IMR-90 (cell line): ENCODE results near the gene LRCH4. TPM values are rescaled to one million over a fixed set of nuclear protein-coding genes. Genes with fewer than 3 reads are reported as not detected.

Experiments used
- ATAC-seq: fragments of 200-7000 bp; cut with Tn5 transposase; 2 replicates; pipeline ENCODE4 v1.9.1; 2020; ENCODE audit warnings: low read depth, mild to moderate bottlenecking, moderate library complexity
- BruUV-seq: library from RNA; stranded (reverse); fragments of 400-500 nt; replicated peaks from 2 replicates; lab custom pipeline; 2021; lab: Mats Ljungman, UMichigan
- CTCF ChIA-PET: fragments of 300-600 bp; formaldehyde crosslinking; extraction: SDS; loops from one replicate; lab custom pipeline; 2021; ENCODE audit warnings: antibody characterized with exemption; lab: Yijun Ruan, JAX
- POLR2A ChIA-PET: fragments of 300-600 bp; sonication (Branson Sonifier 250); formaldehyde crosslinking; loops from one replicate; lab custom pipeline; 2022; ENCODE audit warnings: antibody characterized with exemption; ENCODE audit not compliant: unreplicated experiment; lab: Charles Lee
- DNase-seq: peaks from one replicate; pipeline ENCODE4 v3.0.0; 2013
- H2AFZ ChIP-seq: replicated peaks from 2 replicates; pipeline ENCODE3; 2013; ENCODE audit warnings: low read length, mild to moderate bottlenecking; ENCODE audit not compliant: poor library complexity
- H2AK5ac ChIP-seq: 2 replicates; pipeline ENCODE4 v1.6.1; 2013; ENCODE audit warnings: low read depth, low read length, inconsistent platforms
- H2AK9ac ChIP-seq: replicated peaks from 2 replicates; pipeline ENCODE3; 2013; ENCODE audit warnings: mild to moderate bottlenecking, low read depth, low read length, moderate library complexity; ENCODE audit not compliant: poor library complexity
- H2BK120ac ChIP-seq: 2 replicates; pipeline ENCODE4 v1.6.1; 2013; ENCODE audit warnings: low read depth, low read length, inconsistent platforms
- H2BK15ac ChIP-seq: 3 replicates; pipeline ENCODE4 v1.6.1; 2013; ENCODE audit warnings: low read depth, low read length, inconsistent platforms
- H2BK20ac ChIP-seq: 2 replicates; pipeline ENCODE4 v1.6.1; 2013; ENCODE audit warnings: low read depth, mild to moderate bottlenecking, inconsistent platforms, low read length, moderate library complexity
- H2BK5ac ChIP-seq: 2 replicates; pipeline ENCODE4 v1.6.1; 2013; ENCODE audit warnings: mild to moderate bottlenecking, low read depth, low read length, inconsistent platforms; ENCODE audit not compliant: poor library complexity, severe bottlenecking
- H3K14ac ChIP-seq: replicated peaks from 2 replicates; pipeline ENCODE4 v1.6.1; 2013; ENCODE audit warnings: low read depth, low read length, inconsistent platforms
- H3K18ac ChIP-seq: 2 replicates; pipeline ENCODE4 v1.6.1; 2013; ENCODE audit warnings: low read depth, low read length, control low read depth
- H3K23ac ChIP-seq: 2 replicates; pipeline ENCODE4 v1.6.1; 2013; ENCODE audit warnings: low read depth, low read length, inconsistent platforms
- H3K27ac ChIP-seq: 2 replicates; pipeline ENCODE4 v1.5.1; 2013; ENCODE audit warnings: mild to moderate bottlenecking, control low read depth, low read length; ENCODE audit not compliant: insufficient read depth
- H3K27me3 ChIP-seq: 2 replicates; pipeline ENCODE4 v1.6.1; 2013; ENCODE audit warnings: low read length; ENCODE audit not compliant: control insufficient read depth, insufficient read depth
- H3K36me3 ChIP-seq: 2 replicates; pipeline ENCODE4 v1.6.1; 2013; ENCODE audit warnings: low read length, mixed read lengths; ENCODE audit not compliant: control insufficient read depth, insufficient read depth
- H3K4ac ChIP-seq: 2 replicates; pipeline ENCODE4 v1.6.1; 2013; ENCODE audit warnings: low read depth, low read length, inconsistent platforms
- H3K4me1 ChIP-seq: 2 replicates; pipeline ENCODE4 v1.6.1; 2013; ENCODE audit warnings: low read length, mixed read lengths; ENCODE audit not compliant: control insufficient read depth, insufficient read depth
- H3K4me2 ChIP-seq: 2 replicates; pipeline ENCODE4 v1.6.1; 2013; ENCODE audit warnings: low read depth, mild to moderate bottlenecking, control low read depth, low read length, moderate library complexity
- H3K4me3 ChIP-seq: 2 replicates; pipeline ENCODE4 v1.5.1; 2013; ENCODE audit warnings: low read depth, mild to moderate bottlenecking, control low read depth, low read length, moderate library complexity; ENCODE audit not compliant: insufficient read depth
- H3K56ac ChIP-seq: 2 replicates; pipeline ENCODE4 v1.6.1; 2013; ENCODE audit warnings: low read length, inconsistent platforms; ENCODE audit not compliant: insufficient read depth; ENCODE audit errors: extremely low read depth
- H3K79me1 ChIP-seq, 2 experiments: 2 replicates each; pipeline ENCODE4 v1.6.1; 2013; ENCODE audit warnings: low read length in 2 of 2, inconsistent platforms in 1 of 2, low read depth in 1 of 2
- H3K9ac ChIP-seq: 2 replicates; pipeline ENCODE4 v1.6.1; 2013; ENCODE audit warnings: low read depth, low read length, control low read depth
- H3K9me1 ChIP-seq: 2 replicates; pipeline ENCODE4 v1.6.1; 2013; ENCODE audit warnings: low read length, inconsistent platforms; ENCODE audit not compliant: insufficient read depth
- H3K9me3 ChIP-seq: 2 replicates; pipeline ENCODE4 v1.6.1; 2013; ENCODE audit warnings: low read length; ENCODE audit not compliant: control insufficient read depth, insufficient read depth
- H4K20me1 ChIP-seq: 2 replicates; pipeline ENCODE4 v1.6.1; 2013; ENCODE audit warnings: low read length, inconsistent platforms; ENCODE audit not compliant: insufficient read depth
- H4K5ac ChIP-seq: 2 replicates; pipeline ENCODE4 v1.6.1; 2013; ENCODE audit warnings: mild to moderate bottlenecking, low read depth, low read length, control low read depth
- H4K8ac ChIP-seq, 2 experiments: 2 replicates each; pipeline ENCODE4 v1.6.1; 2013; ENCODE audit warnings: low read depth in 2 of 2, low read length in 2 of 2, control low read depth in 1 of 2, inconsistent platforms in 1 of 2
- H4K91ac ChIP-seq: 2 replicates; pipeline ENCODE4 v1.6.1; 2013; ENCODE audit warnings: low read depth, low read length, inconsistent platforms; ENCODE audit not compliant: insufficient read depth
- BHLHE40 ChIP-seq: fragments of 150-350 bp; IDR thresholded peaks from 2 replicates; pipeline ENCODE4 v1.6.1; 2016; ENCODE audit warnings: mild to moderate bottlenecking, low read depth, low read length
- CHD1 ChIP-seq: IDR thresholded peaks from 2 replicates; pipeline ENCODE4 v1.6.1; 2012; ENCODE audit warnings: low read depth, low read length, improper control_type of control experiment
- ELK1 ChIP-seq: fragments of 150-350 bp; IDR thresholded peaks from 2 replicates; pipeline ENCODE4 v1.6.1; 2016; ENCODE audit warnings: low read depth, mild to moderate bottlenecking, low read length, moderate library complexity, borderline replicate concordance
- MAFK ChIP-seq: IDR thresholded peaks from 2 replicates; pipeline ENCODE4 v1.6.1; 2012; ENCODE audit warnings: low read depth, low read length, improper control_type of control experiment
- MAZ ChIP-seq: IDR thresholded peaks from 2 replicates; pipeline ENCODE4 v1.6.1; 2012; ENCODE audit warnings: low read depth, mild to moderate bottlenecking, low read length, improper control_type of control experiment, moderate library complexity, borderline replicate concordance
- NFE2L2 ChIP-seq: fragments of 150-350 bp; IDR thresholded peaks from 2 replicates; pipeline ENCODE4 v1.6.1; 2016; ENCODE audit warnings: low read depth, mild to moderate bottlenecking, low read length
- RCOR1 ChIP-seq: IDR thresholded peaks from 2 replicates; pipeline ENCODE4 v1.6.1; 2012; ENCODE audit warnings: mild to moderate bottlenecking, low read length, improper control_type of control experiment; ENCODE audit not compliant: insufficient replicate concordance
- RFX5 ChIP-seq: IDR thresholded peaks from 2 replicates; pipeline ENCODE4 v1.8.0; 2012; ENCODE audit warnings: low read depth, mild to moderate bottlenecking, low read length, moderate library complexity
- WGBS, 2 experiments: methylation state at CpG; one replicate each; pipeline versions ENCODE4 v1.1.5 to v1.1.7; 2013; ENCODE audit warnings: missing lambda C conversion rate in 2 of 2; ENCODE audit not compliant: insufficient read length in 1 of 2; ENCODE audit errors: extremely low coverage in 2 of 2; 5-methylcytosine and 5-hydroxymethylcytosine counted together
- dilution Hi-C: fragments of 300-500 bp; cut with HindIII; formaldehyde crosslinking; loops from one replicate; pipeline ENCODE4 v1.14.3; 2018; ENCODE audit warnings: low sequenced_read_pairs; ENCODE audit not compliant: unreplicated experiment
- in situ Hi-C: fragments of 300-500 bp; cut with MboI; formaldehyde crosslinking; loops from 3 replicates; pipeline ENCODE4 v1.14.3; 2019; ENCODE audit warnings: low sequenced_read_pairs, inconsistent platforms, mixed read lengths
- intact Hi-C: fragments of 100-400 bp; cut with micrococcal nuclease; formaldehyde crosslinking; loops from 2 replicates; pipeline ENCODE4 v1.10.0; 2022
- polyA plus RNA-seq, 3 experiments: library from polyadenylated mRNA; depleted of rRNA; stranded (reverse); fragments of >200 nt; gene quantifications; 2 replicates each; pipeline ENCODE4 v1.2.3, GENCODE V29; 2012; ENCODE audit warnings: low replicate concordance in 1 of 3
- total RNA-seq: library from RNA; depleted of rRNA; stranded (reverse); fragments of >200 nt; gene quantifications from 2 replicates; pipeline ENCODE4 v1.2.3, GENCODE V29; 2012
- TF ChIP-seq, protein P1 (sequence below): conservative IDR thresholded peaks from 2 replicates; pipeline ENCODE4 v1.5.1; 2012; ENCODE audit warnings: mild to moderate bottlenecking, low read depth, low read length, improper control_type of control experiment
- TF ChIP-seq, protein P2 (sequence below): fragments of 150-350 bp; IDR thresholded peaks from 2 replicates; pipeline ENCODE4 v1.6.1; 2017; ENCODE audit warnings: mild to moderate bottlenecking, antibody characterized with exemption, low read length, low read depth

The LRCH4 gene
- total and polyA plus RNA-seq, 2 of the 4 experiments (the other 2 are of a cell fraction): 5.0 to 41.3 TPM

DNA sequence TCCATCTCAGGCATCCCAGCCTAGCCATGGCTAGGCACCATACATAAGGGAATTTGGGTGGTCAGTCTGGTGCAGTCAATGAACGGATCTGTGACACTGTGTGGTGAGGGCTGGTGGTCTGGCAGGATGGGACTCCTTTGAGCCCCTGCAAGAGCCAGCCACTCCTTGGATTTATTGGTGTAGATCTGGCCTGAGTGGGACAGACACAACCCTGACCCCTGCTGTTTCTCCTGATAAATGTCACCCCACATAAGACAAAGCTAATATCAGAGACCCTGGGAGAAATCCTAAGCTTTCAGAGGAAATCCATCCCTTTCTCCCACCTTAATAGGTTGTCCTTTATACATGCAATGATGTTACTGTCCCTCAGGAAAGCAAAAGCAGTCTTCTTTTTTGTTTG lies 2.5 kb upstream of the LRCH4 start (continued):
- TF ChIP-seq, protein P1, sequence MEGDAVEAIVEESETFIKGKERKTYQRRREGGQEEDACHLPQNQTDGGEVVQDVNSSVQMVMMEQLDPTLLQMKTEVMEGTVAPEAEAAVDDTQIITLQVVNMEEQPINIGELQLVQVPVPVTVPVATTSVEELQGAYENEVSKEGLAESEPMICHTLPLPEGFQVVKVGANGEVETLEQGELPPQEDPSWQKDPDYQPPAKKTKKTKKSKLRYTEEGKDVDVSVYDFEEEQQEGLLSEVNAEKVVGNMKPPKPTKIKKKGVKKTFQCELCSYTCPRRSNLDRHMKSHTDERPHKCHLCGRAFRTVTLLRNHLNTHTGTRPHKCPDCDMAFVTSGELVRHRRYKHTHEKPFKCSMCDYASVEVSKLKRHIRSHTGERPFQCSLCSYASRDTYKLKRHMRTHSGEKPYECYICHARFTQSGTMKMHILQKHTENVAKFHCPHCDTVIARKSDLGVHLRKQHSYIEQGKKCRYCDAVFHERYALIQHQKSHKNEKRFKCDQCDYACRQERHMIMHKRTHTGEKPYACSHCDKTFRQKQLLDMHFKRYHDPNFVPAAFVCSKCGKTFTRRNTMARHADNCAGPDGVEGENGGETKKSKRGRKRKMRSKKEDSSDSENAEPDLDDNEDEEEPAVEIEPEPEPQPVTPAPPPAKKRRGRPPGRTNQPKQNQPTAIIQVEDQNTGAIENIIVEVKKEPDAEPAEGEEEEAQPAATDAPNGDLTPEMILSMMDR: peak; percentile 43

DNA sequence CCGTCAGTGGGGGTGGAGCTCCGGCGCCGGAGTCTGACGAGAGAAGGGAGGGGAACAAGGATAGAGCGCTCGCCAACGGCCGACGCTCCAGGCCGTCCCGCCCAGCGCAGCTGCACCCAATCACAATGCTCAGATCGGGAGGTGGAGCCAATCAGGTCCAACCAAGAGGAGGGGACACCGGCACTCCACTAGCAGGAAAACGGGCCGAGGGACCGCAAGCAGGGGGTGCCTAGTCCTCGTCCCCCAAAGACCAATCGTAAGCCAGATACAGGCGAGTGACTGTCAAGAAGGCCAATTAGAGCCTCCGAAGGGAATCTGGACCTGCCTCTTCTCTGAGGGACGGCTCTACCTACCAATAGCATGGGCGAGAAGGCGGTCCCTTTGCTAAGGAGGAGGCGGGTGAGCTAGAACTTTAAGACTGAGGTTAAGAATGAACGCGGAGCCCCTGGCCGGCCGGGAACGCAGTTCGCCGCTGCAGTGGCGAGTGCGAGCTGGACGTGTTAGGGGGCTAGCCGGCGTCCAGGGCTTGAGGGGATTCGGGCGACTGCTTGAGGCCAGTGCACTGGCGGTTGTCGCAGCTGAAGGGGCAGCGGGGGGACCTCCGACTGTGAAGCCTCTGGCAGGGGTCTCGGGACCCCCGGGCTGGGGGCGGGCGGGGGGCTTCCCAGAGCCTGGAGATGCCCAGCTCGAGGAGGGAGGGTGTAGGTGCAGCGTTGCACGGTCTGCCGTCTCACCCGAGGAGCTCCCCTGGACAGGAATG lies 517 bp upstream of the LRCH4 start, which contains the start of gene FBXO24:
TSS of gene FBXO24 (plus strand) at position 63 of the 760 bp plus-strand sequence. CDS start at position 361, 298 bp downstream.
- Histone ChIP-seq H4K91ac (peak within 1 kb of the TSS; percentile 58), H3K4me2 (peak within 1 kb of the TSS; percentile 99), H2AFZ (peak within 1 kb of the TSS; percentile 96), H3K14ac (peak within 1 kb of the TSS; percentile 59), H3K4me1 (peaks cover 17% of the 10 kb centered on the region), H2BK20ac (no peak within 1 kb of the TSS), H2BK5ac (peak within 1 kb of the TSS; percentile 83), H2BK120ac (peak within 1 kb of the TSS; percentile 51), H4K20me1 (peaks cover 26% of the 10 kb centered on the region), H3K27ac (peak within 1 kb of the TSS; percentile 90), H3K56ac (peak within 1 kb of the TSS; percentile 80), H3K4me3 (peak within 1 kb of the TSS; percentile 72), H4K8ac (peak within 1 kb of the TSS; percentile 91 to 92), H3K9me3 (no peaks in the 10 kb centered on the region), H3K79me1 (peaks cover 6 to 44% of the 10 kb centered on the region in 2 experiments; a peak in 3 of 4 replicates), H2AK9ac (peak within 1 kb of the TSS; percentile 96), H4K5ac (peak within 1 kb of the TSS; percentile 81), H3K36me3 (peaks cover 12% of the 10 kb centered on the region), H3K18ac (peak within 1 kb of the TSS; percentile 53; the same call in 1 of the 2 replicates), H3K4ac (peak within 1 kb of the TSS; percentile 95), H3K27me3 (no peaks in the 10 kb centered on the region), H3K9ac (peak within 1 kb of the TSS; percentile 96), H3K9me1 (no peaks in the 10 kb centered on the region), H2BK15ac (peak within 1 kb of the TSS; percentile 36; the same call in 1 of the 3 replicates), H3K23ac (peak within 1 kb of the TSS; percentile 92), H2AK5ac (peak within 1 kb of the TSS; percentile 98)
- ChIA-PET CTCF (interaction anchor here (0.9 to 1.6 kb wide), 3 partner anchors 11 to 20 kb away, joined by 3 to 4 read pairs (median 3); partner anchors contain the start of gene PCOLCE), POLR2A (interaction anchor here (0.6 to 1.4 kb wide), 4 partner anchors 16 to 158 kb away, joined by 3 to 5 read pairs (median 4); partner anchors contain the start of genes MOSPD3, PCOLCE and ZCWPW1)
- 0% methylated on average over 20 of the region's 53 CpGs; no CpG with 5 or more reads in 1 of the 2 experiments for WGBS, 2 experiments
- intact Hi-C loops (loop anchor here (1.0 to 10.0 kb wide), 3 partner anchors 16 to 248 kb away; partner anchors contain the start of genes GNB2 and PCOLCE), dilution Hi-C loops (no loop called here), in situ Hi-C loops (loop anchor here (25.0 kb wide), 1 partner anchor 276 kb away; the partner anchor contains the start of genes SLC12A9 and TRIP6)
- DNase-seq (peak; percentile 100), ATAC-seq (peak; percentile 86)
- BruUV-seq: no TSS peak
- TF ChIP-seq MAFK (no peak), RCOR1 (no peak), NFE2L2 (no peak), MAZ (peak; percentile 83; the same call in 1 of the 2 replicates), CHD1 (no peak), RFX5 (peak; percentile 60), BHLHE40 (peak; percentile 60; the same call in 1 of the 2 replicates), ELK1 (no peak)
- TF ChIP-seq, protein P2, sequence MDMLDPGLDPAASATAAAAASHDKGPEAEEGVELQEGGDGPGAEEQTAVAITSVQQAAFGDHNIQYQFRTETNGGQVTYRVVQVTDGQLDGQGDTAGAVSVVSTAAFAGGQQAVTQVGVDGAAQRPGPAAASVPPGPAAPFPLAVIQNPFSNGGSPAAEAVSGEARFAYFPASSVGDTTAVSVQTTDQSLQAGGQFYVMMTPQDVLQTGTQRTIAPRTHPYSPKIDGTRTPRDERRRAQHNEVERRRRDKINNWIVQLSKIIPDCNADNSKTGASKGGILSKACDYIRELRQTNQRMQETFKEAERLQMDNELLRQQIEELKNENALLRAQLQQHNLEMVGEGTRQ: no peak
